Measurements from ENCODE around the gene GSKIP.
"Not testable (repeated sequence)": the region's sequence is repeated elsewhere in the genome, so short reads cannot be mapped to it uniquely, and the experiment has no call there.

Gene GSKIP, protein sequence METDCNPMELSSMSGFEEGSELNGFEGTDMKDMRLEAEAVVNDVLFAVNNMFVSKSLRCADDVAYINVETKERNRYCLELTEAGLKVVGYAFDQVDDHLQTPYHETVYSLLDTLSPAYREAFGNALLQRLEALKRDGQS

DNA sequence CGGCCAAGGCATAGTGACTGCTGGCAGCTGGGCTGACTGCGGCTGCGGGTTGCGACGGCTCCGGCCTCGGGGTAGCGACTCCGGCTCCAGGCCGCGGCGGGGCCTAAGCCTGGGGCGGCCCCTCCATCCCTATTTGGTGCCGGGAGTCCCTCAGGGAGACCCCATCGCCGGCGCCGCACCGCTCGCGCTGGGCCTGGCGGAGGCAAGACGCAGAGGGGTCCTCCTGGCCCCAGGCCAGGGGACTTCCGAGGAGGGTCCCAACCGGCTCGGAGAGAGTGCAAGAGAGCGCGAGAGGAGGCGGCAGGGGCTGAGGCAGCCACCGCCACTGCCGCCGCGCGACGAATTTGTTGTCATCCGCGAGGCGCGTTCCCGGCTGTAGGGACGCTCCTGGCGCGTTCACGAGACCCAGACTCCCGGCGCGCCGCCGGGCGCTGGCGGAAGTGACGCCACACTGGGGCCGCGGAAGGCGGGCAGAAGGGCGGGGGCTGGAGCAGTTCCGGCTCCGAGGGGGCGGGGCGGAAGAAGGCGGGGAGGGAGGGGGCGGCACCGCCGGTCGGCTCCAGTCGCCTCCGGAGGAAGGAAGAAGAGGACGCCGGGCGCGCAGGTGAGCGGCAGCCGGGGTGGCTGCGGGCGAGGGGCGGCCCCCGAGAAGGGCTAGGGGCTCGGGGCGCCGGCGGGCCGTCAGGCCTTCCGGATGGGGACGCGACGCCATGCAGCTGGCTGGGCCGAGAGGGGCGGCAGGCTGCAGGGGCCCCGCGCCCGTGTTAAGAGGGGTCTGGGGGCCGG is at the start of gene GSKIP, which contains the start of gene ATG2B:
Gene GSKIP, plus strand, starts transcription at position 562 of the 786 bp plus-strand sequence. CDS start 18,722 bp downstream, outside the sequence.
Gene ATG2B, minus strand, starts transcription at position 377 of the 786 bp plus-strand sequence. Its CDS starts 365 bp downstream, at position 12.
- in situ Hi-C loops (cut with HindIII; ENCODE audit: low pct_ligation_motif_present, low pct_unique_long_range_greater_than_20kb, low sequenced_read_pairs), result no loop called here

GRCh38 chr14:96316087-96316486 is 47.2 kb upstream of the GSKIP start:
- no peak for DNase-seq
- in situ Hi-C loops (cut with HindIII; ENCODE audit: low pct_ligation_motif_present, low pct_unique_long_range_greater_than_20kb, low sequenced_read_pairs), result loop anchor here (25.0 kb wide), 1 partner anchor 96 kb away; no protein-coding TSS in a partner anchor

More for the DNA sequence above, at the start of gene GSKIP, which contains the start of gene ATG2B:
- peak; percentile 86 for DNase-seq

- in situ Hi-C loops (cut with HindIII; ENCODE audit: low pct_ligation_motif_present, low pct_unique_long_range_greater_than_20kb, low sequenced_read_pairs), result loop anchor here (25.0 kb wide), 1 partner anchor 93 kb away; no protein-coding TSS in a partner anchor
- no peak for DNase-seq
Measured at GRCh38 chr14:96318836-96319235, 44.5 kb upstream of the GSKIP start.

DNA sequence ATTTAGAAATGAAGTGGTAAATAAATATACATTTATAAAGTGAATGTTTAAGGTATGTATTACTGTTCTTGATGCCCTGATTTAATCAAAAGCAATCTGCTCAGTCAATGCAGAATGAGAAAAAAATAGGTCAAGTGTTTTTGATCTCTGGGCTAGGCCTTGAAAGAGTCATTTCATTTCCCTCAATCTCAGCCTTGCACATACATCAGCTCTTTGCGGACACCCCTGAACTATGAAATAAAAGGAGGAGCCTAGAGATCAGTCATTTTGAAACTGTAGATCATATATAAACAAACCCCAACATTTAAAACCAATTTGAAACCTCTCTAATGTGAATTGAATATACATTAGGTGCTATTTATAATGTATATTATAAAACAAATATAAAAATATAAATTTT is 42.7 kb upstream of the GSKIP start:
- in situ Hi-C loops (cut with HindIII; ENCODE audit: low pct_ligation_motif_present, low pct_unique_long_range_greater_than_20kb, low sequenced_read_pairs), result loop anchor here (25.0 kb wide), 1 partner anchor 92 kb away; no protein-coding TSS in a partner anchor
- DNase-seq, result no peak

GRCh38 chr14:96324219-96324618 is 39.1 kb upstream of the GSKIP start:
- in situ Hi-C loops (cut with HindIII; ENCODE audit: low pct_ligation_motif_present, low pct_unique_long_range_greater_than_20kb, low sequenced_read_pairs), result loop anchor here (25.0 kb wide), 1 partner anchor 88 kb away; no protein-coding TSS in a partner anchor
- no peak for DNase-seq

GRCh38 chr14:96338551-96338950 is 24.8 kb upstream of the GSKIP start:
- DNase-seq, result no peak
- in situ Hi-C loops (cut with HindIII; ENCODE audit: low pct_ligation_motif_present, low pct_unique_long_range_greater_than_20kb, low sequenced_read_pairs), result no loop called here

DNA sequence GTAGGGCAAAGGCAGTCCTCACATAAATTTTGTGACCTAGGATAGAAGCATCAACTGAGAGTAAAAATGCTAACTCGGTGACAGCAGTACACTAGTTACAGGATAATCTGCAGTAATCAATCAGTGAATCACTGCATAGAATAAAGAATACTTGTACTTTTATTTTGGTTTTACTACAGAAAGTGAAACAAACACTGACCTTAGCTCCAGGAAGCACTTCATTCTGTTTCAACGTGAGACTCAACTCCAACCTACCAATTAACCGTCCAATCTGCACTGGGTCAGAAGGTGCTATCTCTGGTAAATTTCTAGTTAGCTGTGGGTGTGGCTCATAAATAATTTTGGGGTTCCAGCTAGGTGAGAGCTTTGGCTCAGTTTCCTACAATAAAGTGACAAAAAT is 22.0 kb upstream of the GSKIP start:
- no peak for DNase-seq
- in situ Hi-C loops (cut with HindIII; ENCODE audit: low pct_ligation_motif_present, low pct_unique_long_range_greater_than_20kb, low sequenced_read_pairs), result no loop called here

DNA sequence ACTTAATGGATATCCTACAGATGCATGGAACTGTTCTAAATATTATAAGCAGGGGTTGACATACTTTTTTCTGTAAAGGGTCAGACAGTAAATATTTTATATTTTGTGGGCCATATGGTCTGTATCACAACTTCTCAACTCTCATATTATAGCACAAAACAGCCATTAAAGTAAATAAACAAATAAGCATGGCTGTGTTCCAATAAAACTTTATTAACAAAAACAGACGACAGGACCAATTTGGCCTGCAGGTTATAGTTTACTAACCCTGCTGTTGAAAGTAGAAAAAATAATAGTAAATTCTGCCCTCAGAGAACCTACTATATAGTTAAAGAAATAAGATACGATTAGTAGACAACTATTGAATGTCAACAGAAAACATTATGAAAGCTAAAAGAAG is 17.7 kb upstream of the GSKIP start:
- in situ Hi-C loops (cut with HindIII; ENCODE audit: low pct_ligation_motif_present, low pct_unique_long_range_greater_than_20kb, low sequenced_read_pairs), result no loop called here
- DNase-seq, result no peak

- in situ Hi-C loops (cut with HindIII; ENCODE audit: low pct_ligation_motif_present, low pct_unique_long_range_greater_than_20kb, low sequenced_read_pairs), result not testable (repeated sequence)
Measured at GRCh38 chr14:96347957-96348356, 15.4 kb upstream of the GSKIP start.

DNA sequence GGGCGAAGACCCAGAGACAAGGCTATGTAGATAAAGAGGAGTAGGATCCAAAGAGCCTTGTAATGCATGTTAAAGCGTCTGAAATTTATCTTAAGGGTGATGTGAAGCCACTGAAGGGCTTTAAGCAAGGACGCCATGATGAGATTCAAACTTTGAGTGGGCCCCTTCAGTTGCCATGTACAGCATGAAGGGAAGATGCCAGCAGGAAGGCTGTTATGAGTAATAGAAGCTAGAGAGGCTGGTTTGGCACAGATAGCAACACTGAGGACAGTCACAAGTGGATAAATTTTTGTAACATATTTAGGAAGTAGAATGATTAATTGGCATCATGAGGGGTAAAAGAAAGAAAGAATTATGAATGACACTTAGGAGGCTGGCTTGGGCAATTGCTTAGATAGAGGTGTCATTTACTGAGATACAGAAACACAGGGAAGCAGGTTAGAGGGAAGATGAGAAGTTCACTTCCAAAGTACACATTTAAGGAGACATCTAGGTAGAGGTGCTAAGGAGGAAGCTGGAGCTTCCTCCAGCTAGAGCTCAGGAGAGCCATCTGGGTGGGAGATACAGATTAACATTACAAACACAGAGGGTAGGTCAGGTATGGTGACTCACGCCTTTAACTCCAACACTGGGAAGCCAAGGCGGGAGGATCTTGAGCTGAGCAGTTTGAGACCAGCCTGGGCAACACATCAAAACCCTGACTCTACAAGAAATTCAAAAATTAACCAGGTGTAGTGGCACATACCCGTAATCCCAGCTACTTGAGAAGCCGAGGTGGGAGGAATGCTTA is 13.8 kb upstream of the GSKIP start:
- no peak for DNase-seq
- in situ Hi-C loops (cut with HindIII; ENCODE audit: low pct_ligation_motif_present, low pct_unique_long_range_greater_than_20kb, low sequenced_read_pairs), result no loop called here

More at GRCh38 chr14:96347957-96348356, 15.4 kb upstream of the GSKIP start:
- not testable (repeated sequence) for DNase-seq

GRCh38 chr14:96351986-96352385 is 11.3 kb upstream of the GSKIP start:
- DNase-seq, result no peak
- in situ Hi-C loops (cut with HindIII; ENCODE audit: low pct_ligation_motif_present, low pct_unique_long_range_greater_than_20kb, low sequenced_read_pairs), result no loop called here

DNA sequence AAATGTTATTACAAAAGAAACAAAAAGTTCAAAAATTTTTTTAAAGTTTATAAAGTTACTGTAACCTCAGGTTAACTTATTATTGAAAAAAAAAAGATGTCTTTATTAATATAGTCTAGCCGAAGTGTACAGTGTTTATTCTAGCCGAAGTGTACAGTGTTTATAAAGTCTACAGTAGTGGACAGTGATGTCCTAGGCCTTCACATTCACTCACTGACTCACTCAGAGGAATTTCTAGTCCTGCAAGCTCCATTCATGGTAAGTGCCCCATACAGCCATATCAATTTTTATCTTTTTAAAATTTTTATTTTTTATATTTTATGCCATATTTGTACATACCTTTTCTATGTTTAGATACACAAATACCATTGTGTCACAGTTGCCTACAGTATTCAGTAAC is 10.6 kb upstream of the GSKIP start:
- in situ Hi-C loops (cut with HindIII; ENCODE audit: low pct_ligation_motif_present, low pct_unique_long_range_greater_than_20kb, low sequenced_read_pairs), result no loop called here
- no peak for DNase-seq

- DNase-seq, result no peak
- in situ Hi-C loops (cut with HindIII; ENCODE audit: low pct_ligation_motif_present, low pct_unique_long_range_greater_than_20kb, low sequenced_read_pairs), result no loop called here
Measured at GRCh38 chr14:96354246-96354645, 9.1 kb upstream of the GSKIP start.

DNA sequence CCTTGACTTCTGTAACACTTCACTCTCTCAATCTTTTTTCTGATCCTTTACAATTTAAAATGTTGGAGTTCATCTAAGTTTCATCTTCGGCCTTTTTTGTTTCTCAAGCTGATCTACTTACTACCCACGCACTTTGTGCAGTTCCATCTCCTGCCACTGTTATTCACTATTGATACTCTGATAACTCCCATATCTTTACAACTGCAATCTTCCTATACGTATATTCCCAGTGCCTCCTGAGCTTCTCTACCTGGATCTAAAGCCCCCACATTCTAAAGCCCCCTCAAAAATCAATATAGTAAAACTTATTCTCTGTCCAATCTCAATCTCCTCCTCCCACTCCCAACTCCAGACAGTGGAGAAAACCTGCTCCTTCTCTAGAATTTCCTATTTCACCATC is 6.1 kb upstream of the GSKIP start:
- no peak for DNase-seq

DNA sequence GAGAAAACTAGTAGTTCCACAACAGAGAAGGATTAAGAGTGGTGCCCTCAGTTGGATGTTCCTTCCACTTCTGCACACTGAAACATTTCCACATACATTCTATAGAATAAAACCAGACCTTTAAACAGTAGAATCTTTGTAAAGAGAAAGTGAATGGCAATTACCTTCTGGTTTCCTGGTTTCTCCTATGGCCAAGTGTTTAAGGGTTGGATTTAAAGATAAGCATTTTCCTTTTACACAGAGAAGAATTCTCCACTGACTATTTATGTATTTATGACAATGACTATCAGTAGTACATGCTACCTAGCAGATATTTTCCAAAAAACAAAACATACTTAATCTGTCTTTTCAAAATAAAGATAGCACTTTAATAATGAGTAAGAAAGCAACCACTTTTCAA is 3.4 kb upstream of the GSKIP start:
- in situ Hi-C loops (cut with HindIII; ENCODE audit: low pct_ligation_motif_present, low pct_unique_long_range_greater_than_20kb, low sequenced_read_pairs), result no loop called here
- no peak for DNase-seq

More for the DNA sequence above, 6.1 kb upstream of the GSKIP start:
- in situ Hi-C loops (cut with HindIII; ENCODE audit: low pct_ligation_motif_present, low pct_unique_long_range_greater_than_20kb, low sequenced_read_pairs), result no loop called here

DNA sequence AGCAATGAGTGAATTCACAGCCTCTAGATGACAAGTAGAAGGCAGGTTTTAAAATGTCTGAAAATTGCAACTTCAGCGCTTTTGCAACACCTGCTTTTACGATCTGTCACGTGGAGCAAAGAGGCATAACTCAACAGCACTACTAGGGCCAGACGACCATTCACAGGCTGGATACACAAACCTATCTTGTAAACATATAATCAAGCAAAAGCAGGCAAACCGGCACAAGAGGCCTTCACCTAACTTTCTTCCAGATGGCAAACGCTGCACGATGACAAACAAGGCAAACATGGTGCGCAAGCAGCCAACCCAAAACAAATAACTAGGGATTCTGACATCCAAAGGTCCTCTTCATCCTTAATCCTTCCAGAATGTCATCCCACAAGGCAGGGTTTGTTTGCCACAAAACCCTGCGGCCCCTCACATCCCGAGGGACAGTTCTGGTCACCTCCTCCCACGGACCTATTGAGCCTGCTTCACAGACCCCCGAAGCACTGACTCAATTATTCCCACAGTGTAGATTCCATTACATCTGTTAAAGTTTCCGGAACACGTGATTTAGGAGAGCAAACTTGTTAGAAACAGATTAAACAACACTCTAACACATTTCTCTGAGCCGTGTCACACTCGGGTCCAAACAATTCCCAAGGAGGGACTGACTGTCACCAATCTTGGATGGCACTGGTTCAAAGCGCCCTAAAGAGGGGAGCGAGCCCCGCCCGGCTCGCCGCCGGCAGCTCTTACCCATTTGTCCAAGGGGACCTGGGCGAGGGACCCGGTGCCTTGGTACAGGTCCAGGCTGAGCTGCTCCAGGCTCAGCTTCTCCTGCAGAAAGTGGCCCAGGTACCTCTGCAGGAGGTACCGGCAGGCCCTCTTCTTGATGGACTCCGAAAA is 1.0 kb upstream of the GSKIP start:
- DNase-seq, result peak; percentile 50
- in situ Hi-C loops (cut with HindIII; ENCODE audit: low pct_ligation_motif_present, low pct_unique_long_range_greater_than_20kb, low sequenced_read_pairs), result no loop called here

- in situ Hi-C loops (cut with HindIII; ENCODE audit: low pct_ligation_motif_present, low pct_unique_long_range_greater_than_20kb, low sequenced_read_pairs), result no loop called here
- DNase-seq, result peak; percentile 64
Measured at GRCh38 chr14:96363751-96364336, 518 bp downstream of the GSKIP start.

- DNase-seq, result no peak
- in situ Hi-C loops (cut with HindIII; ENCODE audit: low pct_ligation_motif_present, low pct_unique_long_range_greater_than_20kb, low sequenced_read_pairs), result no loop called here
Measured at GRCh38 chr14:96364962-96365361, 1.6 kb downstream of the GSKIP start.
